Activated T-helper 17 cell treated with anti-CD3 and anti-CD28 coated beads, Interleukin-2, amount 50 U/mL, for 72 hours (primary cell): ENCODE results near the gene SIAE. TPM values are rescaled to one million over a fixed set of nuclear protein-coding genes. Genes with fewer than 3 reads are reported as not detected.

Experiments used
- ATAC-seq: fragments of 150-1000 bp; cut with Tn5 transposase; replicated peaks from 2 replicates; pipeline ENCODE4 v1.10.0; 2021; ENCODE audit warnings: mild to moderate bottlenecking, moderate library complexity
- H3K27ac Mint-ChIP-seq: one replicate; pipeline ENCODE4 v1.8.0; 2022; ENCODE audit warnings: mixed read lengths
- H3K27me3 Mint-ChIP-seq: one replicate; pipeline ENCODE4 v1.8.0; 2022; ENCODE audit warnings: mixed read lengths
- H3K36me3 Mint-ChIP-seq: one replicate; pipeline ENCODE4 v1.8.0; 2022; ENCODE audit warnings: low read depth, mild to moderate bottlenecking, mixed read lengths
- H3K4me1 Mint-ChIP-seq: one replicate; pipeline ENCODE4 v1.8.0; 2022; ENCODE audit warnings: mixed read lengths
- H3K4me3 Mint-ChIP-seq: one replicate; pipeline ENCODE4 v1.8.0; 2022; ENCODE audit warnings: mild to moderate bottlenecking, mixed read lengths
- H3K9me3 Mint-ChIP-seq: one replicate; pipeline ENCODE4 v1.8.0; 2022; ENCODE audit warnings: mixed read lengths
- total RNA-seq, 2 donors: library from RNA; stranded (reverse); gene quantifications; one replicate each; pipeline ENCODE4 v1.2.3, GENCODE V29; 2022

SIAE gene
- total RNA-seq, 2 donors from 2014 or later = 7.5 to 10.5 TPM

DNA sequence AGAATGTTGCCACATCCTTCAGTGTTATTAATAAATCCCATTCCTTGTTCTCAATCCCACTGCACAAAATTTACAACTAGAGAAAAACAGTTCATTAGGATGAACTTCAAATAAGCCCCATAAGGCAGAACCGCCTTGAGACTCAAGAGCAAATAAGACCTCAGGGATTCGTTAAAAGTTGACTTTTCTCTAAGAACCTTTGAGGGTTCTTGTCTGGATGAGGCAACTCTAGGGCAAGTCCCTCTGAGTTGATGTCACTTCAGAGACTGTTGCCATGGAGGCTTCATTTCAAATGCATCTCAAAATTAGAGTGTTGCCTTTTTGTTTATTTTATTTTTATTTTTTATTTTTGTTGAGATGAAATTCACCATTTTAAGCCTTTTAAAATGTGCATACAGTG, 82.1 kb downstream of the SIAE start:
- no peaks in the 10 kb centered on the region for H3K4me1 Mint-ChIP-seq
- peaks cover 29% of the 10 kb centered on the region for H3K27me3 Mint-ChIP-seq
- no peak overlapping the region for H3K27ac Mint-ChIP-seq
- H3K36me3 Mint-ChIP-seq = no peaks in the 10 kb centered on the region
- no peak for ATAC-seq
- H3K9me3 Mint-ChIP-seq = no peaks in the 10 kb centered on the region
- H3K4me3 Mint-ChIP-seq = no peak overlapping the region

- Mint-ChIP-seq H3K9me3 (no peaks in the 10 kb centered on the region), H3K4me3 (no peak overlapping the region), H3K4me1 (no peaks in the 10 kb centered on the region), H3K27me3 (peaks cover 27% of the 10 kb centered on the region), H3K27ac (no peak overlapping the region), H3K36me3 (no peaks in the 10 kb centered on the region)
- ATAC-seq = no peak
These were observed 87.2 kb downstream of the SIAE start for GRCh38 chr11:124586238-124586860.

DNA sequence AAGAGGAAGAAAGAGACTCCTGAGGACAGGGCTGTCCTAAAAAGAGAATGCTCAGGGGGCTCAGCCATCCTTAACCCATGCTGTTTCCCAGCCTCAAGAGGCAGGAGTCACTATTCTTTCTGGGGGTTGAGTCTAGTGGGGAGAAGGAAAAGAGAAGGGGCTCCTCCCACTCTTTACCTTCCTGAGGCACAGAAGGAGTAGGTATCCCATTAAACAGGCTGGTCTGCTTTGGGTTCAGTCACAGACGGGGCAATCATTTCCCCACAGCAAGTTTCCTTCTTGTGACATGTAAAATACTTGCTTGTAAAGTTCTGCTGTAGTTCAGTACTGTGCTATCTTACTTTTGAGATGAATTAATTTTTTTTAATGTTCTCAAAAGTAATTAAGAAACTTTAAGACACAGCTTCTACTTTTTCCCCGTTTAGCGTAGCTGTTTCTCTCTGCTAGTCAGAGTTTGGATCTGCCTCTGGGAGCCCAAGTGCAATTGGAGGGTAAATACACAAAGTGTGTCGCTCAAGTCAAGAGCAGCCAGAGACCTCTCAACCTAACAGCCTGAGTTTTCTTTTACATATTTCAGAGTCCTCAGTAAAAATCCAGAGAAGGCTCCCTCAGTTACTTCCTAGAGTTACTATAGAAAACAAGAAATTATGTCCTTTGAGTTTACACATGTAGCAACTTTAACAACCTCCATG, 88.7 kb downstream of the SIAE start:
- Mint-ChIP-seq H3K4me1 (no peaks in the 10 kb centered on the region), H3K4me3 (no peak overlapping the region), H3K9me3 (no peaks in the 10 kb centered on the region), H3K27ac (no peak overlapping the region), H3K27me3 (peaks cover 24% of the 10 kb centered on the region), H3K36me3 (no peaks in the 10 kb centered on the region)
- ATAC-seq = no peak

DNA sequence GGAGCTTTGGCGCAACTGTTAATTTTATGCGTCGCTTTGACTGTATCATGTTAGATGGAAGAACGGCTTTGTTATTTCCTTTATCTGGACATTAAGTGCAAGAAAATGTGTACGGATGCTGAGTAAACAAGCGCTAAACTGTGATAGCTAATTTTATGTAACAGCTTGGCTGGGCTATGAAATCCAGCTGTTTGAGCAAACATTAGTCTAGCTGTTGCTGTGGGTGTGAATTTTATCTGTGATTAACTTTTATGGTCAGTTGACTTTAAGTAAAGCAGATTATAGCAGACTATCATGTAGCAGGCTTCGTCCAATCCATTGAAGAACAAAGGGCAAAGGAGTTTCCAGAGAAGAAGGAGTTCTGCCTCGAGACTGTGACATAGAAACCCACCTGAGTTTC, 89.8 kb downstream of the SIAE start:
- Mint-ChIP-seq H3K4me1 (no peaks in the 10 kb centered on the region), H3K4me3 (no peak overlapping the region), H3K27ac (no peak overlapping the region), H3K9me3 (no peaks in the 10 kb centered on the region), H3K36me3 (no peaks in the 10 kb centered on the region), H3K27me3 (peaks cover 21% of the 10 kb centered on the region)
- ATAC-seq = no peak

Other genes with a start within 250 kb of the SIAE start
- gene OR8B4, start 248.9 kb downstream of the SIAE start, total RNA-seq = not detected
- not detected for gene OR8B8, start 228.0 kb downstream of the SIAE start, total RNA-seq
- not detected for gene OR8B12, start 130.1 kb downstream of the SIAE start, total RNA-seq
- not detected for gene OR8A1, start 103.7 kb downstream of the SIAE start, total RNA-seq
- not detected for gene PANX3, start 62.3 kb downstream of the SIAE start, total RNA-seq
- 10 to 100 TPM; 28.8 to 30.0 TPM for gene TBRG1, start 50.9 kb downstream of the SIAE start, total RNA-seq
- gene SPA17, start 165 bp upstream of the SIAE start, total RNA-seq = 1 to 10 TPM; 1.3 to 2.8 TPM
- 1 to 10 TPM; 7.3 to 8.0 TPM for gene NRGN, start 66.2 kb upstream of the SIAE start, total RNA-seq
- gene VSIG2, start 78.5 kb upstream of the SIAE start, total RNA-seq = not detected
- gene ESAM, start 88.6 kb upstream of the SIAE start, total RNA-seq = under 1 TPM; 0.50 to 0.84 TPM
- 10 to 100 TPM in 1 of 2 donors, 1 to 10 TPM in 1; 6.9 to 10.6 TPM for gene MSANTD2, start 126.7 kb upstream of the SIAE start, total RNA-seq
- 1 to 10 TPM; 8.1 TPM for gene ROBO3, start 191.7 kb upstream of the SIAE start, total RNA-seq
- not detected for gene ROBO4, start 224.1 kb upstream of the SIAE start, total RNA-seq
- gene HEPN1, start 245.5 kb upstream of the SIAE start, total RNA-seq = not detected